Measurements from ENCODE around the gene CCNH.

- TF ChIP-seq CTCF (IDR thresholded peaks at IDR 0.05), result no peak
- TF ChIP-seq POLR2AphosphoS5 (IDR thresholded peaks at IDR 0.05; ENCODE audit: low read depth, low read length), result no peak
- TF ChIP-seq REST (IDR thresholded peaks at IDR 0.05; ENCODE audit: insufficient read depth in 1 of 2, low read depth in 2 of 2, low read length in 1 of 2), result no peak
Observed at GRCh38 chr5:87360132-87360531, 52.6 kb downstream of the CCNH start.

Data from Panc1 (cell line).